Thoracic aorta (tissue), 2 donors: ENCODE measurements around the gene CDK5. TPM values are rescaled to one million over a fixed set of nuclear protein-coding genes. Genes with fewer than 3 reads are reported as not detected.

Experiments used
- ATAC-seq: fragments of 150-250 bp; one replicate; pipeline ENCODE4 v1.8.0; 2017; ENCODE audit warnings: low read depth; ENCODE audit not compliant: insufficient number of reproducible peaks, low FRiP score
- DNase-seq: peaks from one replicate; pipeline ENCODE4 v3.0.0-alpha.2; 2020; ENCODE audit warnings: low spot score
- H3K27ac ChIP-seq, 2 donors: fragments of 200-600 bp; sonication (generic); 1 replicate in 1 of 2; 2 replicates in 1 of 2; pipeline ENCODE4 v1.5.1; 2016; ENCODE audit warnings: mild to moderate bottlenecking in 2 of 2, moderate library complexity in 2 of 2
- H3K27me3 ChIP-seq: fragments of 200-600 bp; sonication (generic); replicated peaks from 2 replicates; pipeline ENCODE4 v1.6.0; 2016; ENCODE audit warnings: mild to moderate bottlenecking; ENCODE audit not compliant: insufficient read depth
- H3K36me3 ChIP-seq: fragments of 200-600 bp; sonication (generic); one replicate; pipeline ENCODE4 v1.5.1; 2016
- H3K4me1 ChIP-seq, 2 donors: fragments of 200-600 bp; sonication (generic); 1 replicate in 1 of 2; 2 replicates in 1 of 2; pipeline versions ENCODE4 v1.5.1 to v1.6.0; 2016; ENCODE audit warnings: low read depth in 2 of 2, mild to moderate bottlenecking in 1 of 2; ENCODE audit not compliant: control insufficient read depth in 1 of 2
- H3K4me3 ChIP-seq: fragments of 200-600 bp; sonication (generic); 2 replicates; pipeline ENCODE4 v1.5.1; 2016; ENCODE audit warnings: mild to moderate bottlenecking
- H3K9me3 ChIP-seq: fragments of 200-600 bp; sonication (generic); 2 replicates; pipeline ENCODE4 v1.5.1; 2016
- total RNA-seq, 2 donors: library from RNA; depleted of rRNA; stranded (reverse); fragments of >200 nt; gene quantifications; one replicate each; pipeline versions ENCODE4 v1.1.0 to v1.2.3, GENCODE V29; 2016
- TF ChIP-seq, protein P1 (sequence below): fragments of 200-600 bp; sonication (generic); IDR thresholded peaks from one replicate; pipeline ENCODE4 v1.5.1; 2019; ENCODE audit warnings: antibody characterized with exemption

The CDK5 gene
- total RNA-seq, 2 donors from 2014 or later = 1.8 to 3.1 TPM

DNA sequence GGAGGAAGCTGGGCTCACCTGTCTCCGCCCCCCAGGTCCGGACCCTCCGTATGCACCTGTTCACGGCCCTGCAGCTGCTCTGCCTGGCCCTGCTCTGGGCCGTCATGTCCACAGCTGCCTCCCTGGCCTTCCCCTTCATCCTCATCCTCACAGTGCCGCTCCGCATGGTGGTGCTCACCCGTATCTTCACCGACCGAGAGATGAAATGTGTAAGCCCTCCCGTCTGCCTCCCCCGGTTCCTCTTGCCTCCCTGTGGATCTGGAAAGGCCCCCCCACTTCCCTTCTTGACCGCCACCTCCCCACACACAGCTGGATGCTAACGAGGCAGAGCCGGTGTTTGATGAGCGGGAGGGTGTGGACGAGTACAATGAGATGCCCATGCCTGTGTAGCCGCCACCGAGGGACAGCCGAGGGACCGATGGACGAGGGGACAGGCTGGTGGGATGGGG lies 18.3 kb upstream of the CDK5 start:
- no peaks in the 10 kb centered on the region for H3K27me3 ChIP-seq
- DNase-seq (no peak), ATAC-seq (no peak)
- peaks cover 41% of the 10 kb centered on the region for H3K36me3 ChIP-seq
- TF ChIP-seq, protein P1, sequence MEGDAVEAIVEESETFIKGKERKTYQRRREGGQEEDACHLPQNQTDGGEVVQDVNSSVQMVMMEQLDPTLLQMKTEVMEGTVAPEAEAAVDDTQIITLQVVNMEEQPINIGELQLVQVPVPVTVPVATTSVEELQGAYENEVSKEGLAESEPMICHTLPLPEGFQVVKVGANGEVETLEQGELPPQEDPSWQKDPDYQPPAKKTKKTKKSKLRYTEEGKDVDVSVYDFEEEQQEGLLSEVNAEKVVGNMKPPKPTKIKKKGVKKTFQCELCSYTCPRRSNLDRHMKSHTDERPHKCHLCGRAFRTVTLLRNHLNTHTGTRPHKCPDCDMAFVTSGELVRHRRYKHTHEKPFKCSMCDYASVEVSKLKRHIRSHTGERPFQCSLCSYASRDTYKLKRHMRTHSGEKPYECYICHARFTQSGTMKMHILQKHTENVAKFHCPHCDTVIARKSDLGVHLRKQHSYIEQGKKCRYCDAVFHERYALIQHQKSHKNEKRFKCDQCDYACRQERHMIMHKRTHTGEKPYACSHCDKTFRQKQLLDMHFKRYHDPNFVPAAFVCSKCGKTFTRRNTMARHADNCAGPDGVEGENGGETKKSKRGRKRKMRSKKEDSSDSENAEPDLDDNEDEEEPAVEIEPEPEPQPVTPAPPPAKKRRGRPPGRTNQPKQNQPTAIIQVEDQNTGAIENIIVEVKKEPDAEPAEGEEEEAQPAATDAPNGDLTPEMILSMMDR = no peak
- no peaks in the 10 kb centered on the region for H3K9me3 ChIP-seq
- no peak overlapping the region for H3K4me3 ChIP-seq
- H3K4me1 ChIP-seq = peaks cover 7 to 22% of the 10 kb centered on the region in 2 donors
- H3K27ac ChIP-seq = no peak overlapping the region

DNA sequence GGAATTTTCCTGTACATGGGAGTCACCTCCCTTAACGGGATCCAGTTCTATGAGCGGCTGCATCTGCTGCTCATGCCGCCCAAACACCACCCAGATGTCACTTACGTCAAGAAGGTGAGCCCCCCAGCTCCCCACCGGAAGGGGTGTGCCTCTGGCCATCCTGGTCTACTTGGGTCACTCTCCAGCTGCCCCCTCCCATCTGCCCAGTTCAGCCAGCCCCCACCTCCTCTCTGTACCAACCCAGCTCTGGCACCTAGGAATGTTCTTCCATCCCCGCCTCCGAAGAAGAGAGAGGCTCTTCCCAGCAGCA lies 17.9 kb upstream of the CDK5 start:
- no peaks in the 10 kb centered on the region for H3K27me3 ChIP-seq
- H3K27ac ChIP-seq = no peak overlapping the region
- TF ChIP-seq, protein P1 = no peak
- no peaks in the 10 kb centered on the region for H3K9me3 ChIP-seq
- no peak overlapping the region for H3K4me3 ChIP-seq
- ATAC-seq (no peak), DNase-seq (no peak)
- peaks cover 7 to 19% of the 10 kb centered on the region in 2 donors for H3K4me1 ChIP-seq
- peaks cover 45% of the 10 kb centered on the region for H3K36me3 ChIP-seq

DNA sequence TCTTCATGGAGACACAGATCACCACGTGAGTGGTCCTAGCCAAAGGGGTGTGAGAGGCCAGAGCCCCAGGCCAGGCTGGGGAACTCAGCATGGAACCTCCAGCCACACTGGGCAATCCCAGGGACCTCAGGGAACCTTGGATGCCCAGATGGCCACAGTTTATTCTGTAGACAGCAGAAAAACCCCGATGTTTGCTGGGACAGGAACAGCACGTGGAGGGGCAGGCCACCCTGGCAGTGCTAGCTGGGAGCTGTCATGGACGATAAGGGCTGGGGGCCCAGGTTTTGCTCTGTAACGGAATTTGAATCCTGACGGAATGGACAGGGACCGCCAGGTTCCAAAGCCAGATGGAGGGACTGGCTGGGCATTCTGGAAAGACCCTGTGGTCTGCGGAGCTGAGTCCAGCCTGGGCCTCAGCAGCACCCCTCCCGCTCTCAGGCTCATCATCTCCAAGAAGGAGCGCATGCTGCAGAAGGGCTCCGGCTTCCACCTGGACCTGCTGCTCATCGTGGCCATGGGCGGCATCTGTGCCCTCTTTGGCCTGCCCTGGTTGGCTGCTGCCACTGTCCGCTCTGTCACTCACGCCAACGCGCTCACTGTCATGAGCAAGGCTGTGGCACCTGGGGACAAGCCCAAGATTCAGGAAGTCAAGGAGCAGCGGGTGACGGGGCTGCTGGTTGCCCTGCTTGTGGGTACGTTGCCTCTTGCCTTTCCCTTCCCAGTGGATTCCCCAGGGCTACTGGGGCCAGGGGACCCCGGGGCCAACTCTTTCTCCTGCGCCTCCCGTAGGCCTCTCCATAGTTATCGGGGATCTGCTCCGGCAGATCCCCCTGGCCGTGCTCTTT lies 17.3 kb upstream of the CDK5 start:
- Histone ChIP-seq H3K4me3 (no peak overlapping the region), H3K9me3 (no peaks in the 10 kb centered on the region), H3K4me1 (peaks cover 7 to 18% of the 10 kb centered on the region in 2 donors), H3K27me3 (no peaks in the 10 kb centered on the region), H3K36me3 (peaks cover 51% of the 10 kb centered on the region), H3K27ac (no peak overlapping the region)
- ATAC-seq = no peak
- TF ChIP-seq, protein P1 = no peak
- DNase-seq = no peak

DNA sequence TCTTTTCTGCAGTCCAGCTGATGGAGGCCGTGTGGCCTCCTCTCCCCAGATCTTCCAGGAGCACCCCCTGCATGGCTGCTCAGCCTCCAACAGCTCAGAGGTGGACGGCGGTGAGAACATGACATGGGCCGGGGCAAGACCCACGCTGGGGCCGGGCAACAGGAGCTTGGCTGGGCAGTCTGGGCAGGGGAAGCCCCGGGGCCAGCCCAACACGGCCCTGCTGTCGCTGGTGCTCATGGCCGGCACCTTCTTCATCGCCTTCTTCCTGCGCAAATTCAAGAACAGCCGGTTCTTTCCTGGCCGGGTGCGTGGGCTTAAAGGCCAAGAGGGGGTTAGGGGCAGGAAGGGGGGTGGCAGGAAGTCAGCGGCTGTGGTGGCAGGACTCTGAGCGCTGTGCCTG lies 16.3 kb upstream of the CDK5 start:
- no peak for ATAC-seq

DNA sequence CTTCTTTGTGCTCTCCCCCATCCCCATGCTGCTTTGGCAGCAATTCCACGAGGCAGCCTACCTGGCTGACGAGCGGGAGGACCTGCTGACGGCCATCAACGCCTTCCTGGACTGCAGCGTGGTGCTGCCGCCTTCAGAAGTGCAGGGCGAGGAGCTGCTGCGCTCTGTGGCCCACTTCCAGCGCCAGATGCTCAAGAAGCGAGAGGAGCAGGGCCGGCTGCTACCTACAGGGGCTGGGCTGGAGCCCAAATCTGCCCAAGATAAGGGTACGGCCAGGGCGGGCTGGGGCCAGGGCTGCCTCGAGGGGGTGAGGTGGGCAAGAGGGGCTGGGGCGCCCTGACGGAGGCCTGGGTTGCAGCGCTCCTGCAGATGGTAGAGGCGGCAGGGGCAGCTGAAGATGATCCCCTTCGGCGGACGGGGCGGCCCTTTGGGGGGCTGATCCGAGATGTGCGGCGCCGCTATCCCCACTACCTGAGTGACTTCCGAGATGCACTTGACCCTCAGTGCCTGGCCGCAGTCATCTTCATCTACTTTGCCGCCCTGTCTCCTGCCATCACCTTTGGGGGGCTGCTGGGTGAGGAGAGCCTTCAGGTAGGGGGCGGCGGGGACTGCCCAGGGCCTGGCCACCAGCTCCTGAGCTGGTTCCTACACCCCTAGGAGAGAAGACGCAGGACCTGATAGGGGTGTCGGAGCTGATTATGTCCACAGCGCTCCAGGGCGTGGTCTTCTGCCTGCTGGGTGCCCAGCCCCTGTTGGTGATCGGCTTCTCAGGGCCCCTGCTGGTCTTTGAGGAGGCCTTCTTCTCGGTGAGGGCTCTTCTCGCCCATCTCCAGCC lies 13.6 kb upstream of the CDK5 start:
- Histone ChIP-seq H3K36me3 (peaks cover 78% of the 10 kb centered on the region), H3K4me1 (no peaks in the 10 kb centered on the region), H3K27ac (no peak overlapping the region), H3K9me3 (no peaks in the 10 kb centered on the region), H3K27me3 (no peaks in the 10 kb centered on the region), H3K4me3 (no peak overlapping the region)
- TF ChIP-seq, protein P1 = no peak
- ATAC-seq = no peak
- DNase-seq = no peak

More for the DNA sequence above, 16.3 kb upstream of the CDK5 start:
- no peak for DNase-seq
- TF ChIP-seq, protein P1 = no peak
- H3K4me1 ChIP-seq = peaks cover 0 to 8% of the 10 kb centered on the region in 2 donors
- no peaks in the 10 kb centered on the region for H3K27me3 ChIP-seq
- H3K27ac ChIP-seq = no peak overlapping the region
- H3K9me3 ChIP-seq = no peaks in the 10 kb centered on the region
- peaks cover 54% of the 10 kb centered on the region for H3K36me3 ChIP-seq
- H3K4me3 ChIP-seq = no peak overlapping the region
